H1 (cell line): ENCODE results near the gene CALM3. TPM values are rescaled to one million over a fixed set of nuclear protein-coding genes. Genes with fewer than 3 reads are reported as not detected.

Experiments used
- BCL11A ChIP-seq, 2 experiments: IDR thresholded peaks; one replicate each; pipeline ENCODE4 v1.6.1; 2011; ENCODE audit warnings: low read depth in 2 of 2, low read length in 2 of 2, mild to moderate bottlenecking in 2 of 2
- POLR2AphosphoS5 ChIP-seq: IDR thresholded peaks from 2 replicates; pipeline ENCODE4 v1.6.1; 2011; ENCODE audit warnings: low read depth, low read length
- RFX5 ChIP-seq: IDR thresholded peaks from 2 replicates; pipeline ENCODE4 v1.6.1; 2011; ENCODE audit warnings: low read depth, low read length, improper control_type of control experiment, borderline replicate concordance
- polyA plus RNA-seq, 7 experiments: library from polyadenylated mRNA; depleted of rRNA in 3 of 7; stranded (reverse) in 5 of 7; unstranded in 2 of 7; fragments of >200 nt in 5 of 7; fragments of 200-250 nt in 2 of 7; gene quantifications; 1 replicate in 5 of 7; 2 replicates in 1 of 7; 4 replicates in 1 of 7; pipeline versions ENCODE4 v1.2.1 to v1.2.3, GENCODE V29; 2011 to 2013; ENCODE audit warnings: missing spikeins in 2 of 7, mixed read lengths in 2 of 7
- total RNA-seq: library from RNA; stranded (reverse); fragmentation: NEBNext Ultra II Directional; extraction: Animal tissue kit (Norgen Biotek cat#: 25700); gene quantifications from 2 replicates; pipeline ENCODE4 v1.2.1, GENCODE V29; 2021

The CALM3 gene
- total and polyA plus RNA-seq, 2 of the 8 experiments (the other 6 are each of a cell fraction or from before 2014, with no cell fraction given) = 315 to 326 TPM

DNA sequence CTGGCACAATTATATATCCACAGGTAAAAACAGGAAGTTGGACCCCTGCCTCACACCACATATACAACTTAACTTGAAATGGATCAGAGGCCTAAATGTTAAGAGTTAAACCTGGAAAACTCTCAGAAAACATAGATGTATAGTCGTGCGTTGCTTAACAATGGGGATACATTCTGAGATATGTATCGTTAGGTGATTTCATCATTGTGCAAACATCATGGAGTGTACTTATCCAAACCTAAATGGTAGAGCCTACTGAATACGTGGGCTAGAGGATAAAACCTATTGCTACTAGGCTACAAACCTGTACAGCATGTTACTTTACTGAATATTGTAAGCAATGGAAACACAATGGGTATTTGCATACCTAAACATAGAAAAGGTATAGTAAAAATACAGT lies 14.8 kb upstream of the CALM3 start (continued):
- TF ChIP-seq BCL11A (IDR thresholded peaks at IDR 0.05; ENCODE audit: low read depth in 2 of 2, low read length in 2 of 2) (no peak), POLR2AphosphoS5 (no peak), RFX5 (no peak)
